SK-N-SH (cell line): ENCODE data around the gene EVI5. TPM values are rescaled to one million over a fixed set of nuclear protein-coding genes. Genes with fewer than 3 reads are reported as not detected.
A peak's percentile ranks its signal among the peaks of the same experiment; 100 is the strongest.

Source experiments
- CTCF ChIA-PET: fragments of 300-600, 350-600 bp; formaldehyde crosslinking; extraction: SDS; loops from one replicate; lab custom pipeline; 2021; lab: Yijun Ruan, JAX
- POLR2A ChIA-PET: fragments of 350-600 bp; sonication (Branson Sonifier 250); formaldehyde crosslinking; extraction: SDS; loops from one replicate; lab custom pipeline; 2020; ENCODE audit warnings: antibody characterized with exemption, inconsistent platforms; lab: Yijun Ruan, JAX
- DNase-seq: peaks from one replicate; pipeline ENCODE4 v3.0.0; 2012
- H2AFZ ChIP-seq: fragments of 200-600 bp; sonication (generic); 2 replicates; pipeline ENCODE4 v1.8.1; 2016; ENCODE audit warnings: antibody characterized with exemption, mild to moderate bottlenecking, low read depth
- H3F3A ChIP-seq: fragments of 200-600 bp; sonication (generic); replicated peaks from 2 replicates; pipeline ENCODE3; 2016; ENCODE audit warnings: antibody characterized with exemption, mild to moderate bottlenecking; ENCODE audit not compliant: insufficient read depth
- H3K27ac ChIP-seq, 2 experiments: fragments of 200-500 bp in 1 of 2; fragments of 200-600 bp in 1 of 2; sonication (Bioruptor generic) in 1 of 2; sonication (generic), shearing (Covaris generic) in 1 of 2; 2 replicates each; pipeline versions ENCODE4 v1.5.1 to v1.6.1; 2014 to 2016; ENCODE audit warnings: low read depth in 2 of 2, inconsistent platforms in 1 of 2, low read length in 1 of 2, mild to moderate bottlenecking in 1 of 2, mixed read lengths in 1 of 2
- H3K27me3 ChIP-seq: fragments of 200-600 bp; sonication (generic), shearing (Covaris generic); 2 replicates; pipeline ENCODE4 v1.6.1; 2016; ENCODE audit warnings: mixed run types; ENCODE audit not compliant: insufficient read depth
- H3K36me3 ChIP-seq, 2 experiments: fragments of 200-500 bp in 1 of 2; fragments of 200-600 bp in 1 of 2; sonication (Bioruptor generic) in 1 of 2; sonication (generic) in 1 of 2; replicated peaks in 1 of 2; 2 replicates each; pipeline versions ENCODE3 to v1.5.1; 2014 to 2016; ENCODE audit warnings: low read length in 1 of 2, mild to moderate bottlenecking in 1 of 2; ENCODE audit not compliant: insufficient read depth in 2 of 2, control insufficient read depth in 1 of 2
- H3K4me1 ChIP-seq, 2 experiments: fragments of 200-500 bp in 1 of 2; fragments of 200-600 bp in 1 of 2; sonication (Bioruptor generic) in 1 of 2; sonication (generic), shearing (Covaris generic) in 1 of 2; 2 replicates each; pipeline versions ENCODE4 v1.5.1 to v1.6.1; 2014 to 2016; ENCODE audit warnings: low read depth in 1 of 2, low read length in 1 of 2, mixed run types in 1 of 2; ENCODE audit not compliant: insufficient read depth in 2 of 2, control insufficient read depth in 1 of 2
- H3K4me2 ChIP-seq: fragments of 200-600 bp; sonication (generic), shearing (Covaris generic); 2 replicates; pipeline ENCODE4 v1.6.1; 2017; ENCODE audit warnings: mixed run types
- H3K4me3 ChIP-seq, 2 experiments: fragments of 200-500 bp in 1 of 2; fragments of 200-600 bp in 1 of 2; sonication (Bioruptor generic) in 1 of 2; sonication (generic), shearing (Covaris generic) in 1 of 2; 2 replicates each; pipeline versions ENCODE4 v1.5.1 to v1.8.1; 2014 to 2016; ENCODE audit warnings: low read depth in 2 of 2, inconsistent platforms in 1 of 2, low read length in 1 of 2, mild to moderate bottlenecking in 1 of 2, mixed read lengths in 1 of 2, moderate library complexity in 1 of 2
- H3K79me2 ChIP-seq: fragments of 200-600 bp; sonication (generic); 2 replicates; pipeline ENCODE4 v1.8.1; 2017; ENCODE audit warnings: mild to moderate bottlenecking; ENCODE audit not compliant: insufficient read depth
- H3K9ac ChIP-seq: fragments of 200-600 bp; sonication (generic); 2 replicates; pipeline ENCODE4 v1.6.1; 2017; ENCODE audit warnings: mixed run types
- H3K9me2 ChIP-seq: fragments of 200-600 bp; sonication (generic); 2 replicates; pipeline ENCODE4 v1.6.1; 2017; ENCODE audit warnings: mixed run types
- H3K9me3 ChIP-seq: fragments of 200-600 bp; sonication (generic); 2 replicates; pipeline ENCODE4 v1.6.1; 2017; ENCODE audit warnings: mixed run types, mild to moderate bottlenecking, moderate library complexity
- H4K20me1 ChIP-seq: fragments of 200-600 bp; sonication (generic); 2 replicates; pipeline ENCODE4 v1.6.1; 2017; ENCODE audit warnings: mild to moderate bottlenecking, mixed run types; ENCODE audit not compliant: insufficient read depth
- CHD2 ChIP-seq: fragments of 150-350 bp; IDR thresholded peaks from 2 replicates; pipeline ENCODE4 v1.6.1; 2018; ENCODE audit warnings: low read length; ENCODE audit not compliant: partially characterized antibody
- CTCF ChIP-seq: fragments of 200-600 bp; sonication (generic); IDR thresholded peaks from 2 replicates; pipeline ENCODE4 v1.6.1; 2017; ENCODE audit warnings: antibody characterized with exemption, mild to moderate bottlenecking, moderate library complexity
- EP300 ChIP-seq, 2 experiments: IDR thresholded peaks; 2 replicates each; pipeline versions ENCODE4 v1.4.0 to v1.6.1; 2012; ENCODE audit warnings: borderline replicate concordance in 1 of 2, low read depth in 1 of 2, low read length in 1 of 2
- EZH2phosphoT487 ChIP-seq: fragments of 200-600 bp; sonication (generic); IDR thresholded peaks from 2 replicates; pipeline ENCODE4 v1.6.1; 2017; ENCODE audit warnings: low read depth, mixed run types, mild to moderate bottlenecking, antibody characterized with exemption, moderate library complexity, borderline replicate concordance
- FOSL2 ChIP-seq: IDR thresholded peaks from 2 replicates; pipeline ENCODE4 v1.4.0; 2012; ENCODE audit warnings: low read depth, mild to moderate bottlenecking, moderate library complexity, borderline replicate concordance
- GABPA ChIP-seq: IDR thresholded peaks from 2 replicates; pipeline ENCODE4 v1.4.0; 2012; ENCODE audit warnings: low read depth, mild to moderate bottlenecking
- NFIC ChIP-seq: IDR thresholded peaks from 2 replicates; pipeline ENCODE4 v1.4.0; 2012; ENCODE audit warnings: borderline replicate concordance
- POLR2AphosphoS5 ChIP-seq: IDR thresholded peaks from 2 replicates; pipeline ENCODE4 v1.6.1; 2012; ENCODE audit warnings: low read depth, low read length
- RAD21 ChIP-seq: IDR thresholded peaks from 2 replicates; pipeline ENCODE4 v1.6.1; 2012; ENCODE audit warnings: mild to moderate bottlenecking, low read length
- RXRA ChIP-seq: IDR thresholded peaks from 2 replicates; pipeline ENCODE4 v1.4.0; 2012; ENCODE audit warnings: low read depth, mild to moderate bottlenecking, borderline replicate concordance
- SIN3A ChIP-seq: IDR thresholded peaks from 2 replicates; pipeline ENCODE4 v1.6.1; 2012; ENCODE audit warnings: low read depth, mild to moderate bottlenecking, low read length, moderate library complexity, borderline replicate concordance
- SMC3 ChIP-seq: IDR thresholded peaks from 2 replicates; pipeline ENCODE4 v1.6.1; 2012; ENCODE audit warnings: low read depth, low read length, improper control_type of control experiment
- TCF12 ChIP-seq: IDR thresholded peaks from 2 replicates; pipeline ENCODE4 v1.4.0; 2012
- USF1 ChIP-seq: IDR thresholded peaks from 2 replicates; pipeline ENCODE4 v1.4.0; 2012; ENCODE audit warnings: low read depth, borderline replicate concordance
- USF2 ChIP-seq: fragments of 150-350 bp; IDR thresholded peaks from 2 replicates; pipeline ENCODE4 v1.6.1; 2017; ENCODE audit warnings: antibody characterized with exemption, low read length, low read depth, borderline replicate concordance
- YY1 ChIP-seq: IDR thresholded peaks from 2 replicates; pipeline ENCODE4 v1.4.0; 2012; ENCODE audit warnings: low read depth, mild to moderate bottlenecking
- WGBS: methylation state at CpG from one replicate; pipeline ENCODE4 v1.1.6; 2017; ENCODE audit warnings: low lambda C conversion rate; 5-methylcytosine and 5-hydroxymethylcytosine counted together
- polyA plus RNA-seq, 3 experiments: library from polyadenylated mRNA; depleted of rRNA; stranded (reverse); fragments of >200 nt; gene quantifications; 2 replicates each; pipeline ENCODE4 v1.2.3, GENCODE V29; 2012
- TF ChIP-seq, protein P1 (sequence below): fragments of 150-350 bp; IDR thresholded peaks from 2 replicates; pipeline ENCODE4 v1.6.1; 2016; ENCODE audit warnings: mild to moderate bottlenecking, low read depth, low read length

Gene EVI5
- polyA plus RNA-seq, 1 of the 3 experiments (the other 2 are of a cell fraction), result 5.7 TPM

DNA sequence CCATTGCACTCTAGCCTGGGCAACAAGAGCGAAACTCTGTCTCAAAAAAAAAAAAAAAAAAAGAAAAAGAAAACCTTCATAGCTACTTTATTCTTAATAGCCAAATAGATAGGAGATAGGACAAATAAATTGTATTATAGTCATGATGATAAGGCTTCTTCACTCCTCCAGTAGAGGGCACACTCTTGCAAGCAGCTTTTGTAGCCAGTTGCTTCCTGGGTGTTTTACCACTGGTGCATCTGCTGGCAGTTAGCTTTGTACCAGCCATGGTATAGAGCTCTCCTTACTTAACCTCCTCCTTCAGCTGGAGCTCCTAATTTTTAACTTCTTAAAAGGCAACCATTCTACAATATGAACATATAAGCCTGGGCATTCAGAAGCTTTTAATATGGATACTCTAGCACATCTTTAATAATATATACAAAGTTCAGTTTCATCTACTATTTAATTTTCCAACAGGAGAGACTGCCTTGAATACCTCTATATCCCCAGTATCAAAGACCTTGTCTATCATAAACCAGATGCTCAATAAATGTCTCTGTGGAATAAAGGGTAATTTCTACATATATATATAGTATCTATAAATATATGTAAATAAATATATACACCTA lies 35.8 kb downstream of the EVI5 start:
- peak overlapping the region in 1 of 2 experiments; percentile 44; a peak in 1 of 4 replicates for H3K4me3 ChIP-seq
- peak; percentile 22 for DNase-seq
- H3K9me2 ChIP-seq, result no peaks in the 10 kb centered on the region
- ChIA-PET CTCF (interaction anchor here (0.8 to 2.0 kb wide), 7 partner anchors 9 to 83 kb away, joined by 3 to 6 read pairs (median 4); partner anchors contain the start of gene RPL5), POLR2A (interaction anchor here (0.7 to 1.2 kb wide), 2 partner anchors 83 to 87 kb away, joined by 4 read pairs; partner anchors contain the start of gene RPL5)
- H3K9ac ChIP-seq, result no peak overlapping the region
- 90% methylated on average over 1 of the region's 1 CpG for WGBS
- H4K20me1 ChIP-seq, result peaks cover 14% of the 10 kb centered on the region
- no peak overlapping the region for H3K4me2 ChIP-seq
- no peaks in the 10 kb centered on the region for H3K36me3 ChIP-seq
- TF ChIP-seq USF2 (no peak), CTCF (peak; percentile 69), SMC3 (peak; percentile 49), POLR2AphosphoS5 (no peak), RXRA (no peak), YY1 (no peak), NFIC (no peak), CHD2 (no peak), RAD21 (peak; percentile 60)
- H3K79me2 ChIP-seq, result peaks cover 51% of the 10 kb centered on the region
- H2AFZ ChIP-seq, result no peak overlapping the region
- peaks cover 0 to 11% of the 10 kb centered on the region in 2 experiments; a peak in 3 of 4 replicates for H3K4me1 ChIP-seq
- no peak overlapping the region for H3K27ac ChIP-seq
- no peaks in the 10 kb centered on the region for H3K27me3 ChIP-seq
- H3K9me3 ChIP-seq, result no peaks in the 10 kb centered on the region
- H3F3A ChIP-seq, result peaks cover 22% of the 10 kb centered on the region

DNA sequence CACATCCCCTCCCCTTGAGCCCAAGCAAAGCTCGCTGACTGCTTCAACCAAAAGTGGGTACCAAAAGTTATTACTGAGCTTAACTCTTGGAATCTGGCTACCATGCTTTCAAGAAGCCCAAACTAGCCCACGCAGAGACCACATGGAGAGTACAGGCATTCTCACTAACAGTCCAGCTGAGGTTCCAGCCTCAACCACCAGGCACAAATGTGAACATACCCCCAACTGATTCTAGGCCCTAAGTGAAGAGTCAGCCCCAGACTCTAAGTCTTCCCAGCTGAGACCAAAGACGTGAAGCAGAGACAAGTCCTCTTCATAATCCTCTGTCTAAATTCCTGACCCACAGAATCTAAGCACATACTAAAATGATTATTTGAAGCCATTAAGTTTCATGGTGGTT lies 36.8 kb downstream of the EVI5 start:
- no peaks in the 10 kb centered on the region for H3K9me2 ChIP-seq
- WGBS, result 92% methylated on average over 2 of the region's 3 CpGs
- no peaks in the 10 kb centered on the region for H3K27me3 ChIP-seq
- no peak overlapping the region for H3K4me3 ChIP-seq
- no peak overlapping the region for H3K27ac ChIP-seq
- no peaks in the 10 kb centered on the region for H3K36me3 ChIP-seq
- peaks cover 9% of the 10 kb centered on the region; the same call in 1 of the 2 replicates for H4K20me1 ChIP-seq
- no peak overlapping the region for H2AFZ ChIP-seq
- CTCF ChIA-PET, result interaction anchor here (0.9 to 2.0 kb wide), 5 partner anchors 10 to 104 kb away, joined by 3 to 6 read pairs (median 4); partner anchors contain the start of gene RPL5
- peaks cover 0 to 3% of the 10 kb centered on the region in 2 experiments; a peak in 3 of 4 replicates for H3K4me1 ChIP-seq
- no peak overlapping the region for H3K4me2 ChIP-seq
- H3K79me2 ChIP-seq, result peaks cover 51% of the 10 kb centered on the region
- POLR2A ChIA-PET, result no interaction called here
- H3K9ac ChIP-seq, result no peak overlapping the region
- no peaks in the 10 kb centered on the region for H3K9me3 ChIP-seq
- no peak for DNase-seq
- peaks cover 12% of the 10 kb centered on the region for H3F3A ChIP-seq
- TF ChIP-seq POLR2AphosphoS5, result no peak
- no peak for TF ChIP-seq SMC3
- TF ChIP-seq, protein P1, sequence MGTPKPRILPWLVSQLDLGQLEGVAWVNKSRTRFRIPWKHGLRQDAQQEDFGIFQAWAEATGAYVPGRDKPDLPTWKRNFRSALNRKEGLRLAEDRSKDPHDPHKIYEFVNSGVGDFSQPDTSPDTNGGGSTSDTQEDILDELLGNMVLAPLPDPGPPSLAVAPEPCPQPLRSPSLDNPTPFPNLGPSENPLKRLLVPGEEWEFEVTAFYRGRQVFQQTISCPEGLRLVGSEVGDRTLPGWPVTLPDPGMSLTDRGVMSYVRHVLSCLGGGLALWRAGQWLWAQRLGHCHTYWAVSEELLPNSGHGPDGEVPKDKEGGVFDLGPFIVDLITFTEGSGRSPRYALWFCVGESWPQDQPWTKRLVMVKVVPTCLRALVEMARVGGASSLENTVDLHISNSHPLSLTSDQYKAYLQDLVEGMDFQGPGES, result no peak
- no peak for TF ChIP-seq EP300 (IDR thresholded peaks at IDR 0.05; ENCODE audit: borderline replicate concordance in 1 of 2, low read depth in 1 of 2, low read length in 1 of 2)
- TF ChIP-seq CTCF, result no peak
- no peak for TF ChIP-seq NFIC
- no peak for TF ChIP-seq GABPA
- no peak for TF ChIP-seq FOSL2
- TF ChIP-seq EZH2phosphoT487, result no peak
- TF ChIP-seq SIN3A, result no peak
- no peak for TF ChIP-seq TCF12
- TF ChIP-seq USF2, result no peak
- TF ChIP-seq USF1, result no peak
